Lung (tissue), 12 donors: ENCODE results near the gene THADA. TPM values are rescaled to one million over a fixed set of nuclear protein-coding genes. Genes with fewer than 3 reads are reported as not detected.
A peak's percentile ranks its signal among the peaks of the same experiment; 100 is the strongest.
"Not testable (repeated sequence)": the region's sequence is repeated elsewhere in the genome, so short reads cannot be mapped to it uniquely, and the experiment has no call there.

ENCODE experiments used
- ATAC-seq: fragments of 200-7000 bp; cut with Tn5 transposase; one replicate; pipeline ENCODE4 v1.9.1; 2020; ENCODE audit warnings: moderate number of reproducible peaks; ENCODE audit not compliant: insufficient read depth, low FRiP score
- DNase-seq, 3 donors: peaks; one replicate each; pipeline ENCODE4 v3.0.0-alpha.2; 2013 to 2017
- H3K27ac ChIP-seq, 2 donors: one replicate each; pipeline ENCODE4 v1.5.1; 2013; ENCODE audit warnings: mild to moderate bottlenecking in 2 of 2, moderate library complexity in 2 of 2, control low read depth in 1 of 2, inconsistent platforms in 1 of 2, low read depth in 1 of 2, low read length in 1 of 2
- H3K27me3 ChIP-seq, 3 donors: one replicate each; pipeline ENCODE4 v1.5.1; 2013; ENCODE audit warnings: low read length in 2 of 3; ENCODE audit not compliant: control insufficient read depth in 3 of 3, insufficient read depth in 3 of 3
- H3K36me3 ChIP-seq, 4 donors: one replicate each; pipeline ENCODE4 v1.5.1; 2013; ENCODE audit warnings: low read length in 4 of 4, mild to moderate bottlenecking in 1 of 4, moderate library complexity in 1 of 4; ENCODE audit not compliant: control insufficient read depth in 4 of 4, insufficient read depth in 4 of 4
- H3K4me1 ChIP-seq, 5 donors: one replicate each; pipeline ENCODE4 v1.5.1; 2013; ENCODE audit warnings: low read length in 5 of 5, mild to moderate bottlenecking in 2 of 5, moderate library complexity in 1 of 5; ENCODE audit not compliant: control insufficient read depth in 5 of 5, insufficient read depth in 5 of 5
- H3K4me3 ChIP-seq: one replicate; pipeline ENCODE4 v1.5.1; 2013; ENCODE audit warnings: mild to moderate bottlenecking, control low read depth, moderate library complexity
- H3K9ac ChIP-seq, 2 donors: one replicate each; pipeline ENCODE4 v1.5.1; 2013; ENCODE audit warnings: low read length in 2 of 2, control low read depth in 1 of 2; ENCODE audit not compliant: insufficient read depth in 1 of 2
- H3K9me3 ChIP-seq, 4 donors: one replicate each; pipeline ENCODE4 v1.5.1; 2013; ENCODE audit warnings: low read length in 3 of 4, mild to moderate bottlenecking in 1 of 4, moderate library complexity in 1 of 4; ENCODE audit not compliant: control insufficient read depth in 4 of 4, insufficient read depth in 3 of 4
- CTCF ChIP-seq: IDR thresholded peaks from 2 replicates; pipeline ENCODE4 v1.5.1; 2012; ENCODE audit warnings: mild to moderate bottlenecking; ENCODE audit errors: control extremely low read depth, extremely low read depth
- WGBS, 2 donors: extraction: QIAGEN DNeasy Blood & Tissue Kit; methylation state at CpG; one replicate each; pipeline ENCODE4 v1.1.7; 2013; 5-methylcytosine and 5-hydroxymethylcytosine counted together
- polyA plus RNA-seq, 2 donors: library from polyadenylated mRNA; stranded (reverse); fragments of 200-250 nt; gene quantifications; one replicate each; pipeline ENCODE4 v1.2.1, GENCODE V29; 2013
- total RNA-seq, 2 donors: library from RNA; depleted of rRNA in 1 of 2; stranded (reverse); fragments of >200 nt in 1 of 2; gene quantifications; one replicate each; pipeline ENCODE4 v1.2.1, GENCODE V29; 2014 to 2021
- donor health status: control.
- donor health status: control.
- donor health status: Bipolar disorder and iron deficiency.
- donor health status: healthy.
- donor health status: DM: yes; HTN: yes; CAD: no.

The THADA gene
- total and polyA plus RNA-seq, 4 donors, result 11.3 to 72.5 (median 25.2) TPM

GRCh38 chr2:43192744-43193651 is 402.8 kb downstream of the THADA start:
- Histone ChIP-seq H3K4me3 (no peak overlapping the region), H3K36me3 (no peaks in the 10 kb centered on the region), H3K27ac (peak overlapping the region in 1 of 2 donors; percentile 11), H3K27me3 (no peaks in the 10 kb centered on the region), H3K4me1 (peaks cover 0 to 24% (median 8%) of the 10 kb centered on the region in 5 donors), H3K9me3 (no peaks in the 10 kb centered on the region), H3K9ac (no peak overlapping the region)
- ATAC-seq (no peak), DNase-seq (no peak)
- WGBS, 2 donors, result 83 to 89% methylated on average over 12 of the region's 12 CpGs
- TF ChIP-seq CTCF, result no peak

- no peaks in the 10 kb centered on the region for H3K9me3 ChIP-seq
- ATAC-seq (no peak), DNase-seq (no peak)
- 86 to 87% methylated on average over 3 of the region's 3 CpGs for WGBS, 2 donors
- H3K27me3 ChIP-seq, result no peaks in the 10 kb centered on the region
- no peaks in the 10 kb centered on the region for H3K36me3 ChIP-seq
- H3K27ac ChIP-seq, result no peak overlapping the region
- H3K9ac ChIP-seq, result no peak overlapping the region
- H3K4me3 ChIP-seq, result no peak overlapping the region
- no peak for TF ChIP-seq CTCF
- peaks cover 0 to 23% (median 9%) of the 10 kb centered on the region in 5 donors for H3K4me1 ChIP-seq
These were observed 403.8 kb downstream of the THADA start for GRCh38 chr2:43191947-43192516.

GRCh38 chr2:43190311-43191052 is 405.4 kb downstream of the THADA start:
- 91 to 95% methylated on average over 10 of the region's 10 CpGs for WGBS, 2 donors
- Histone ChIP-seq H3K27me3 (no peaks in the 10 kb centered on the region), H3K9ac (no peak overlapping the region), H3K36me3 (no peaks in the 10 kb centered on the region), H3K27ac (no peak overlapping the region), H3K9me3 (no peaks in the 10 kb centered on the region), H3K4me3 (no peak overlapping the region), H3K4me1 (peaks cover 0 to 30% (median 10%) of the 10 kb centered on the region in 5 donors)
- no peak for TF ChIP-seq CTCF
- ATAC-seq, result no peak
- DNase-seq, result no peak

GRCh38 chr2:43189861-43190260 is 406.0 kb downstream of the THADA start:
- H3K9me3 ChIP-seq, H3K36me3 ChIP-seq, ATAC-seq, H3K27me3 ChIP-seq, H3K9ac ChIP-seq, H3K4me3 ChIP-seq, H3K27ac ChIP-seq, DNase-seq: not testable (repeated sequence)
- H3K4me1 ChIP-seq, result peaks cover 0 to 30% (median 10%) of the 10 kb centered on the region in 5 donors
- 93 to 95% methylated on average over 7 of the region's 7 CpGs for WGBS, 2 donors
